ENCODE measurements around the gene KCNMA1.

The KCNMA1 gene

GRCh38 chr10:77177161-77177560, 460.4 kb downstream of the KCNMA1 start:
- no peaks in the 10 kb centered on the region for H4K20me1 ChIP-seq (ENCODE audit: insufficient read depth)
- H3K36me3 ChIP-seq (ENCODE audit: insufficient read depth), result no peaks in the 10 kb centered on the region
- H3K79me2 ChIP-seq (ENCODE audit: insufficient read depth, low read depth), result no peaks in the 10 kb centered on the region
- H3K27ac ChIP-seq, result no peak overlapping the region
- H3K4me2 ChIP-seq, result no peak overlapping the region
- H3K4me3 ChIP-seq (IDR thresholded peaks at IDR 0.05; ENCODE audit: insufficient read depth, low read depth, low read length), result no peak overlapping the region
- H2AFZ ChIP-seq (ENCODE audit: low read depth), result no peak overlapping the region
- no peak overlapping the region for H3K9ac ChIP-seq
- H3K27me3 ChIP-seq (ENCODE audit: insufficient read depth, low read depth), result no peaks in the 10 kb centered on the region
- peaks cover 21% of the 10 kb centered on the region for H3K4me1 ChIP-seq (ENCODE audit: low read depth, poor library complexity, severe bottlenecking)
- TF ChIP-seq CTCF (conservative IDR thresholded peaks at IDR 0.05; ENCODE audit: low read depth, low read length), result no peak

GRCh38 chr10:77176232-77176631, 461.4 kb downstream of the KCNMA1 start:
- Histone ChIP-seq H2AFZ (ENCODE audit: low read depth) (no peak overlapping the region), H3K79me2 (ENCODE audit: insufficient read depth, low read depth) (no peaks in the 10 kb centered on the region), H3K4me1 (ENCODE audit: low read depth, poor library complexity, severe bottlenecking) (peaks cover 21% of the 10 kb centered on the region), H4K20me1 (ENCODE audit: insufficient read depth) (no peaks in the 10 kb centered on the region), H3K9ac (no peak overlapping the region), H3K27me3 (ENCODE audit: insufficient read depth, low read depth) (no peaks in the 10 kb centered on the region), H3K4me3 (IDR thresholded peaks at IDR 0.05; ENCODE audit: insufficient read depth, low read depth, low read length) (no peak overlapping the region), H3K4me2 (peak overlapping the region; percentile 9; the same call in 1 of the 2 replicates), H3K27ac (no peak overlapping the region), H3K36me3 (ENCODE audit: insufficient read depth) (no peaks in the 10 kb centered on the region)
- no peak for TF ChIP-seq CTCF (conservative IDR thresholded peaks at IDR 0.05; ENCODE audit: low read depth, low read length)

GRCh38 chr10:77175631-77176222, 461.9 kb downstream of the KCNMA1 start:
- no peak for TF ChIP-seq CTCF (conservative IDR thresholded peaks at IDR 0.05; ENCODE audit: low read depth, low read length)
- H3K27ac ChIP-seq, result no peak overlapping the region
- H4K20me1 ChIP-seq (ENCODE audit: insufficient read depth), result no peaks in the 10 kb centered on the region
- no peak overlapping the region for H2AFZ ChIP-seq (ENCODE audit: low read depth)
- peak overlapping the region; percentile 9 for H3K4me2 ChIP-seq
- H3K27me3 ChIP-seq (ENCODE audit: insufficient read depth, low read depth), result no peaks in the 10 kb centered on the region
- H3K9ac ChIP-seq, result no peak overlapping the region
- H3K4me1 ChIP-seq (ENCODE audit: low read depth, poor library complexity, severe bottlenecking), result peaks cover 21% of the 10 kb centered on the region
- no peaks in the 10 kb centered on the region for H3K79me2 ChIP-seq (ENCODE audit: insufficient read depth, low read depth)
- H3K36me3 ChIP-seq (ENCODE audit: insufficient read depth), result no peaks in the 10 kb centered on the region
- H3K4me3 ChIP-seq (IDR thresholded peaks at IDR 0.05; ENCODE audit: insufficient read depth, low read depth, low read length), result no peak overlapping the region

GRCh38 chr10:77173615-77174461, 463.8 kb downstream of the KCNMA1 start:
- Histone ChIP-seq H3K4me2 (no peak overlapping the region), H3K9ac (no peak overlapping the region), H3K27me3 (ENCODE audit: insufficient read depth, low read depth) (no peaks in the 10 kb centered on the region), H3K4me3 (IDR thresholded peaks at IDR 0.05; ENCODE audit: insufficient read depth, low read depth, low read length) (no peak overlapping the region), H3K79me2 (ENCODE audit: insufficient read depth, low read depth) (no peaks in the 10 kb centered on the region), H4K20me1 (ENCODE audit: insufficient read depth) (no peaks in the 10 kb centered on the region), H2AFZ (ENCODE audit: low read depth) (no peak overlapping the region), H3K27ac (no peak overlapping the region), H3K4me1 (ENCODE audit: low read depth, poor library complexity, severe bottlenecking) (peaks cover 21% of the 10 kb centered on the region), H3K36me3 (ENCODE audit: insufficient read depth) (no peaks in the 10 kb centered on the region)
- TF ChIP-seq CTCF (conservative IDR thresholded peaks at IDR 0.05; ENCODE audit: low read depth, low read length), result peak; percentile 92

Measured in KMS-11 (cell line).